Naive thymus-derived CD4-positive, alpha-beta T cell (primary cell): ENCODE results near the gene LLGL2. TPM values are rescaled to one million over a fixed set of nuclear protein-coding genes. Genes with fewer than 3 reads are reported as not detected.

Experiments
- ATAC-seq: fragments of 150-1000 bp; cut with Tn5 transposase; 2 replicates; pipeline ENCODE4 v1.10.0; 2021; ENCODE audit warnings: mild to moderate bottlenecking, moderate library complexity
- CTCF ChIA-PET: fragments of 350-600 bp; sonication (Branson Sonifier 250); formaldehyde crosslinking; loops from one replicate; lab custom pipeline; 2021; ENCODE audit warnings: antibody characterized with exemption; lab: Charles Lee
- POLR2A ChIA-PET: fragments of 350-600 bp; sonication (Branson Sonifier 250); formaldehyde crosslinking; loops from one replicate; lab custom pipeline; 2021; ENCODE audit warnings: antibody characterized with exemption, inconsistent platforms; lab: Charles Lee
- DNase-seq, 9 donors: peaks; one replicate each; pipeline versions ENCODE4 v3.0.0 to v3.0.0-alpha.2; 2020 to 2022; ENCODE audit warnings: mixed read lengths in 1 of 9
- H3K27ac ChIP-seq: one replicate; pipeline ENCODE4 v1.7.0; 2013; ENCODE audit warnings: mild to moderate bottlenecking, low read depth, low read length, moderate library complexity
- H3K27me3 ChIP-seq, 2 donors: one replicate each; pipeline ENCODE4 v1.7.0; 2013; ENCODE audit warnings: low read length in 2 of 2, mild to moderate bottlenecking in 2 of 2, moderate library complexity in 2 of 2; ENCODE audit not compliant: control insufficient read depth in 2 of 2, insufficient read depth in 2 of 2
- H3K36me3 ChIP-seq, 3 experiments: 1 replicate in 2 of 3; 2 replicates in 1 of 3; pipeline ENCODE4 v1.7.0; 2013; ENCODE audit warnings: low read length in 3 of 3, mild to moderate bottlenecking in 3 of 3, moderate library complexity in 1 of 3; ENCODE audit not compliant: insufficient read depth in 3 of 3, control insufficient read depth in 2 of 3
- H3K4me1 ChIP-seq, 2 donors: one replicate each; pipeline ENCODE4 v1.7.0; 2013; ENCODE audit warnings: low read length in 2 of 2, mild to moderate bottlenecking in 2 of 2, moderate library complexity in 1 of 2; ENCODE audit not compliant: control insufficient read depth in 2 of 2, insufficient read depth in 2 of 2
- H3K4me3 ChIP-seq: 2 replicates; pipeline ENCODE4 v1.7.0; 2013; ENCODE audit warnings: mild to moderate bottlenecking, low read length
- H3K9me3 ChIP-seq, 3 experiments: 1 replicate in 2 of 3; 2 replicates in 1 of 3; pipeline ENCODE4 v1.7.0; 2013; ENCODE audit warnings: low read length in 3 of 3; ENCODE audit not compliant: control insufficient read depth in 2 of 3
- H3K27ac Mint-ChIP-seq, 9 donors: one replicate each; pipeline ENCODE4 v1.8.0; 2020 to 2022; ENCODE audit warnings: mixed read lengths in 9 of 9, mild to moderate bottlenecking in 8 of 9, moderate library complexity in 5 of 9, inconsistent platforms in 2 of 9
- H3K27me3 Mint-ChIP-seq, 5 donors: one replicate each; pipeline ENCODE4 v1.8.0; 2021 to 2022; ENCODE audit warnings: mixed read lengths in 5 of 5, mild to moderate bottlenecking in 1 of 5
- H3K36me3 Mint-ChIP-seq, 5 donors: one replicate each; pipeline ENCODE4 v1.8.0; 2020 to 2022; ENCODE audit warnings: mixed read lengths in 5 of 5, mild to moderate bottlenecking in 3 of 5, inconsistent platforms in 1 of 5
- H3K4me1 Mint-ChIP-seq, 7 donors: one replicate each; pipeline ENCODE4 v1.8.0; 2020 to 2022; ENCODE audit warnings: mixed read lengths in 7 of 7, mild to moderate bottlenecking in 3 of 7, inconsistent platforms in 1 of 7
- H3K4me3 Mint-ChIP-seq, 10 donors: one replicate each; pipeline ENCODE4 v1.8.0; 2020 to 2022; ENCODE audit warnings: mild to moderate bottlenecking in 10 of 10, mixed read lengths in 10 of 10, moderate library complexity in 6 of 10, inconsistent platforms in 2 of 10
- H3K9me3 Mint-ChIP-seq, 11 donors: one replicate each; pipeline ENCODE4 v1.8.0; 2020 to 2022; ENCODE audit warnings: mixed read lengths in 11 of 11, mild to moderate bottlenecking in 4 of 11, inconsistent platforms in 1 of 11, moderate library complexity in 1 of 11
- intact Hi-C, 2 donors: fragments of 100-400 bp; cut with micrococcal nuclease; formaldehyde crosslinking; loops; one replicate each; pipeline ENCODE4 v1.15.1; 2023
- polyA plus RNA-seq, 2 donors: library from polyadenylated mRNA; unstranded; fragments of 300-500 nt; fragmentation: Illumina TruSeq; gene quantifications; one replicate each; pipeline ENCODE4 v1.2.3, GENCODE V29; 2021
- total RNA-seq, 6 experiments: library from RNA in 5 of 6; stranded (reverse) in 5 of 6; gene quantifications; 1 replicate in 5 of 6; 2 replicates in 1 of 6; pipeline ENCODE4 v1.2.3 and lab custom pipeline; 2021 to 2026

LLGL2 gene
- total and polyA plus RNA-seq, 7 experiments from 2014 or later = 9.2 to 55.7 (median 26.5) TPM

- no peak overlapping the region for H3K27ac Mint-ChIP-seq
- H3K27me3 Mint-ChIP-seq = no peaks in the 10 kb centered on the region
- no peaks in the 10 kb centered on the region for H3K9me3 Mint-ChIP-seq
- intact Hi-C loops = no loop called here
- ChIA-PET POLR2A (no interaction called here), CTCF (no interaction called here)
- DNase-seq (no peak), ATAC-seq (no peak)
- H3K4me1 Mint-ChIP-seq = no peaks in the 10 kb centered on the region
- H3K36me3 Mint-ChIP-seq = no peaks in the 10 kb centered on the region
- Histone ChIP-seq H3K4me1 (no peaks in the 10 kb centered on the region), H3K4me3 (no peak overlapping the region), H3K27ac (no peak overlapping the region), H3K9me3 (no peaks in the 10 kb centered on the region), H3K27me3 (no peaks in the 10 kb centered on the region), H3K36me3 (peaks cover 0 to 13% (median 0%) of the 10 kb centered on the region in 3 experiments)
- no peak overlapping the region for H3K4me3 Mint-ChIP-seq
These were observed 30.2 kb downstream of the LLGL2 start for GRCh38 chr17:75555679-75556153.

GRCh38 chr17:75557075-75557851 lies 31.8 kb downstream of the LLGL2 start:
- H3K9me3 ChIP-seq = no peaks in the 10 kb centered on the region
- POLR2A ChIA-PET = no interaction called here
- Mint-ChIP-seq H3K27me3 (no peaks in the 10 kb centered on the region), H3K4me1 (no peaks in the 10 kb centered on the region), H3K9me3 (no peaks in the 10 kb centered on the region), H3K36me3 (peaks cover 0 to 7% (median 0%) of the 10 kb centered on the region in 5 donors), H3K27ac (peak overlapping the region in 1 of 9 donors; percentile 52), H3K4me3 (no peak overlapping the region)
- H3K4me3 ChIP-seq = no peak overlapping the region
- H3K27me3 ChIP-seq = no peaks in the 10 kb centered on the region
- ATAC-seq = no peak
- no peaks in the 10 kb centered on the region for H3K4me1 ChIP-seq
- DNase-seq = no peak
- intact Hi-C loops = no loop called here
- CTCF ChIA-PET = no interaction called here
- no peak overlapping the region for H3K27ac ChIP-seq
- H3K36me3 ChIP-seq = peaks cover 0 to 14% (median 0%) of the 10 kb centered on the region in 3 experiments

GRCh38 chr17:75557852-75558665 lies 32.6 kb downstream of the LLGL2 start:
- DNase-seq = no peak
- H3K27ac ChIP-seq = no peak overlapping the region
- Mint-ChIP-seq H3K27ac (no peak overlapping the region), H3K36me3 (peaks cover 0 to 10% (median 0%) of the 10 kb centered on the region in 5 donors), H3K4me3 (no peak overlapping the region), H3K27me3 (no peaks in the 10 kb centered on the region), H3K9me3 (no peaks in the 10 kb centered on the region), H3K4me1 (no peaks in the 10 kb centered on the region)
- ATAC-seq = no peak
- intact Hi-C loops = no loop called here
- POLR2A ChIA-PET = no interaction called here
- H3K4me3 ChIP-seq = no peak overlapping the region
- no peaks in the 10 kb centered on the region for H3K4me1 ChIP-seq
- H3K36me3 ChIP-seq = peaks cover 0 to 22% (median 0%) of the 10 kb centered on the region in 3 experiments
- H3K27me3 ChIP-seq = no peaks in the 10 kb centered on the region
- H3K9me3 ChIP-seq = no peaks in the 10 kb centered on the region
- CTCF ChIA-PET = no interaction called here

GRCh38 chr17:75558666-75559530 lies 33.4 kb downstream of the LLGL2 start:
- no peak overlapping the region for H3K4me3 Mint-ChIP-seq
- no peak overlapping the region for H3K27ac Mint-ChIP-seq
- intact Hi-C loops = no loop called here
- no peaks in the 10 kb centered on the region for H3K4me1 ChIP-seq
- no peaks in the 10 kb centered on the region for H3K27me3 Mint-ChIP-seq
- H3K36me3 Mint-ChIP-seq = peaks cover 0 to 13% (median 0%) of the 10 kb centered on the region in 5 donors
- H3K27ac ChIP-seq = no peak overlapping the region
- H3K4me3 ChIP-seq = no peak overlapping the region
- ChIA-PET CTCF (no interaction called here), POLR2A (no interaction called here)
- no peaks in the 10 kb centered on the region for H3K4me1 Mint-ChIP-seq
- DNase-seq = no peak
- no peaks in the 10 kb centered on the region for H3K27me3 ChIP-seq
- ATAC-seq = peak; percentile 51
- peaks cover 0 to 30% (median 4%) of the 10 kb centered on the region in 3 experiments for H3K36me3 ChIP-seq
- H3K9me3 Mint-ChIP-seq = no peaks in the 10 kb centered on the region
- H3K9me3 ChIP-seq = no peaks in the 10 kb centered on the region

GRCh38 chr17:75559958-75560533 lies 34.5 kb downstream of the LLGL2 start:
- no peaks in the 10 kb centered on the region for H3K27me3 ChIP-seq
- intact Hi-C loops = no loop called here
- POLR2A ChIA-PET = no interaction called here

More at GRCh38 chr17:75559958-75560533, 34.5 kb downstream of the LLGL2 start:
- ATAC-seq (no peak), DNase-seq (no peak)
- no peak overlapping the region for H3K4me3 Mint-ChIP-seq
- H3K27me3 Mint-ChIP-seq = no peaks in the 10 kb centered on the region
- no peak overlapping the region for H3K27ac ChIP-seq
- CTCF ChIA-PET = no interaction called here
- H3K4me1 ChIP-seq = no peaks in the 10 kb centered on the region
- no peak overlapping the region for H3K27ac Mint-ChIP-seq
- no peaks in the 10 kb centered on the region for H3K4me1 Mint-ChIP-seq
- no peak overlapping the region for H3K4me3 ChIP-seq
- peaks cover 0 to 13% (median 0%) of the 10 kb centered on the region in 5 donors for H3K36me3 Mint-ChIP-seq
- no peaks in the 10 kb centered on the region for H3K9me3 ChIP-seq
- peaks cover 0 to 42% (median 5%) of the 10 kb centered on the region in 3 experiments for H3K36me3 ChIP-seq
- H3K9me3 Mint-ChIP-seq = no peaks in the 10 kb centered on the region
